Measurements from ENCODE around the gene PSMD6. TPM values are rescaled to one million over a fixed set of nuclear protein-coding genes. Genes with fewer than 3 reads are reported as not detected.

Gene PSMD6
- total RNA-seq (96.5 TPM), polyA plus RNA-seq (78.9 TPM)
- long read RNA-seq, donor 1, full-length matches to known transcripts, result 11 of 11 reads
- long read RNA-seq, donor 1, partial matches to known transcripts, result 0 of 11 reads
- long read RNA-seq, donor 1, other reads (novel, unspliced or antisense), result 0 of 11 reads
- long read RNA-seq, donor 2, full-length matches to known transcripts, result 73 of 82 reads
- long read RNA-seq, donor 2, partial matches to known transcripts, result 9 of 82 reads
- long read RNA-seq, donor 2, other reads (novel, unspliced or antisense), result 0 of 82 reads
- long read RNA-seq, donor 3, full-length matches to known transcripts, result 102 of 114 reads
- long read RNA-seq, donor 3, partial matches to known transcripts, result 6 of 114 reads
- long read RNA-seq, donor 3, other reads (novel, unspliced or antisense), result 6 of 114 reads
- long read RNA-seq, donor 4, full-length matches to known transcripts, result 37 of 37 reads
- long read RNA-seq, donor 4, partial matches to known transcripts, result 0 of 37 reads
- long read RNA-seq, donor 4, other reads (novel, unspliced or antisense), result 0 of 37 reads
- long read RNA-seq, donor 5, full-length matches to known transcripts, result 122 of 127 reads
- long read RNA-seq, donor 5, partial matches to known transcripts, result 5 of 127 reads
- long read RNA-seq, donor 5, other reads (novel, unspliced or antisense), result 0 of 127 reads
- long read RNA-seq, donor 6, full-length matches to known transcripts, result 46 of 46 reads
- long read RNA-seq, donor 6, partial matches to known transcripts, result 0 of 46 reads
- long read RNA-seq, donor 6, other reads (novel, unspliced or antisense), result 0 of 46 reads
- long read RNA-seq, donor 7, full-length matches to known transcripts, result 61 of 76 reads
- long read RNA-seq, donor 7, partial matches to known transcripts, result 15 of 76 reads
- long read RNA-seq, donor 7, other reads (novel, unspliced or antisense), result 0 of 76 reads
- long read RNA-seq, donor 8, full-length matches to known transcripts, result 25 of 25 reads
- long read RNA-seq, donor 8, partial matches to known transcripts, result 0 of 25 reads
- long read RNA-seq, donor 8, other reads (novel, unspliced or antisense), result 0 of 25 reads
- long read RNA-seq, donor 9, full-length matches to known transcripts, result 56 of 61 reads
- long read RNA-seq, donor 9, partial matches to known transcripts, result 5 of 61 reads
- long read RNA-seq, donor 9, other reads (novel, unspliced or antisense), result 0 of 61 reads
- long read RNA-seq, donor 10, full-length matches to known transcripts, result 35 of 42 reads
- long read RNA-seq, donor 10, partial matches to known transcripts, result 7 of 42 reads
- long read RNA-seq, donor 10, other reads (novel, unspliced or antisense), result 0 of 42 reads

- WGBS, result 3% methylated on average over 59 of the region's 59 CpGs
- H3K9me3 ChIP-seq (ENCODE audit: control insufficient read depth in 2 of 2, insufficient read depth in 1 of 2, low read length in 1 of 2), result peaks cover 0 to 2% of the 10 kb centered on the region in 2 donors
- peaks cover under 1 to 18% of the 10 kb centered on the region in 2 donors for H3K36me3 ChIP-seq (ENCODE audit: control insufficient read depth in 2 of 2, insufficient read depth in 2 of 2, low read length in 1 of 2)
- H3K27me3 ChIP-seq (ENCODE audit: control insufficient read depth in 2 of 2, insufficient read depth in 1 of 2, low read length in 1 of 2), result peaks cover 0 to 8% of the 10 kb centered on the region in 2 donors
- peak; percentile 66 to 92 (median 80) for DNase-seq (ENCODE audit: low read depth in 6 of 9, low spot score in 9 of 9)
- H3K4me3 ChIP-seq (ENCODE audit: low read length in 2 of 2), result peak within 1 kb of the TSS; percentile 82 to 95
- H3K27ac ChIP-seq (ENCODE audit: low read depth in 1 of 2, low read length in 1 of 2), result peak within 1 kb of the TSS; percentile 90 to 91
- H3K4me1 ChIP-seq (ENCODE audit: control insufficient read depth in 2 of 2, insufficient read depth in 2 of 2, low read length in 2 of 2), result peaks cover 7 to 9% of the 10 kb centered on the region in 2 donors
These were observed at the start of gene PSMD6 for GRCh38 chr3:64023187-64023860. Gene PSMD6, minus strand, starts transcription at chr3:64023494. Its CDS starts 75 bp downstream, at chr3:64023419.

GRCh38 chr3:64072126-64072525 is 48.8 kb upstream of the PSMD6 start:
- no peak overlapping the region for H3K27ac ChIP-seq (ENCODE audit: low read depth in 1 of 2, low read length in 1 of 2)
- H3K4me3 ChIP-seq (ENCODE audit: low read length in 2 of 2), result no peak overlapping the region
- no peaks in the 10 kb centered on the region for H3K4me1 ChIP-seq (ENCODE audit: control insufficient read depth in 2 of 2, insufficient read depth in 2 of 2, low read length in 2 of 2)
- no peaks in the 10 kb centered on the region for H3K27me3 ChIP-seq (ENCODE audit: control insufficient read depth in 2 of 2, insufficient read depth in 1 of 2, low read length in 1 of 2)
- no peak for DNase-seq (ENCODE audit: low read depth in 6 of 9, low spot score in 9 of 9)
- H3K36me3 ChIP-seq (ENCODE audit: control insufficient read depth in 2 of 2, insufficient read depth in 2 of 2, low read length in 1 of 2), result no peaks in the 10 kb centered on the region
- WGBS, result 98% methylated on average over 2 of the region's 2 CpGs
- no peaks in the 10 kb centered on the region for H3K9me3 ChIP-seq (ENCODE audit: control insufficient read depth in 2 of 2, insufficient read depth in 1 of 2, low read length in 1 of 2)

GRCh38 chr3:64070704-64071103 is 47.4 kb upstream of the PSMD6 start:
- no peaks in the 10 kb centered on the region for H3K9me3 ChIP-seq (ENCODE audit: control insufficient read depth in 2 of 2, insufficient read depth in 1 of 2, low read length in 1 of 2)
- H3K4me1 ChIP-seq (ENCODE audit: control insufficient read depth in 2 of 2, insufficient read depth in 2 of 2, low read length in 2 of 2), result no peaks in the 10 kb centered on the region
- no peaks in the 10 kb centered on the region for H3K36me3 ChIP-seq (ENCODE audit: control insufficient read depth in 2 of 2, insufficient read depth in 2 of 2, low read length in 1 of 2)
- no peak for DNase-seq (ENCODE audit: low read depth in 6 of 9, low spot score in 9 of 9)
- no peak overlapping the region for H3K27ac ChIP-seq (ENCODE audit: low read depth in 1 of 2, low read length in 1 of 2)
- H3K27me3 ChIP-seq (ENCODE audit: control insufficient read depth in 2 of 2, insufficient read depth in 1 of 2, low read length in 1 of 2), result no peaks in the 10 kb centered on the region
- H3K4me3 ChIP-seq (ENCODE audit: low read length in 2 of 2), result no peak overlapping the region

GRCh38 chr3:64067506-64068346 is 44.4 kb upstream of the PSMD6 start:
- WGBS, result 88% methylated on average over 10 of the region's 10 CpGs
- no peak for DNase-seq (ENCODE audit: low read depth in 6 of 9, low spot score in 9 of 9)

GRCh38 chr3:64064804-64065203 is 41.5 kb upstream of the PSMD6 start:
- 97% methylated on average over 2 of the region's 2 CpGs for WGBS
- Histone ChIP-seq H3K27me3 (ENCODE audit: control insufficient read depth in 2 of 2, insufficient read depth in 1 of 2, low read length in 1 of 2) (no peaks in the 10 kb centered on the region), H3K4me3 (ENCODE audit: low read length in 2 of 2) (no peak overlapping the region)

More at GRCh38 chr3:64067506-64068346, 44.4 kb upstream of the PSMD6 start:
- Histone ChIP-seq H3K36me3 (ENCODE audit: control insufficient read depth in 2 of 2, insufficient read depth in 2 of 2, low read length in 1 of 2) (no peaks in the 10 kb centered on the region), H3K4me1 (ENCODE audit: control insufficient read depth in 2 of 2, insufficient read depth in 2 of 2, low read length in 2 of 2) (no peaks in the 10 kb centered on the region), H3K4me3 (ENCODE audit: low read length in 2 of 2) (no peak overlapping the region), H3K27me3 (ENCODE audit: control insufficient read depth in 2 of 2, insufficient read depth in 1 of 2, low read length in 1 of 2) (no peaks in the 10 kb centered on the region), H3K27ac (ENCODE audit: low read depth in 1 of 2, low read length in 1 of 2) (no peak overlapping the region), H3K9me3 (ENCODE audit: control insufficient read depth in 2 of 2, insufficient read depth in 1 of 2, low read length in 1 of 2) (no peaks in the 10 kb centered on the region)

GRCh38 chr3:64063983-64064438 is 40.7 kb upstream of the PSMD6 start:
- 86% methylated on average over 2 of the region's 2 CpGs for WGBS
- no peaks in the 10 kb centered on the region for H3K9me3 ChIP-seq (ENCODE audit: control insufficient read depth in 2 of 2, insufficient read depth in 1 of 2, low read length in 1 of 2)
- no peaks in the 10 kb centered on the region for H3K4me1 ChIP-seq (ENCODE audit: control insufficient read depth in 2 of 2, insufficient read depth in 2 of 2, low read length in 2 of 2)
- H3K36me3 ChIP-seq (ENCODE audit: control insufficient read depth in 2 of 2, insufficient read depth in 2 of 2, low read length in 1 of 2), result no peaks in the 10 kb centered on the region
- no peak for DNase-seq (ENCODE audit: low read depth in 6 of 9, low spot score in 9 of 9)
- no peak overlapping the region for H3K27ac ChIP-seq (ENCODE audit: low read depth in 1 of 2, low read length in 1 of 2)
- H3K27me3 ChIP-seq (ENCODE audit: control insufficient read depth in 2 of 2, insufficient read depth in 1 of 2, low read length in 1 of 2), result no peaks in the 10 kb centered on the region
- no peak overlapping the region for H3K4me3 ChIP-seq (ENCODE audit: low read length in 2 of 2)

More at GRCh38 chr3:64064804-64065203, 41.5 kb upstream of the PSMD6 start:
- no peaks in the 10 kb centered on the region for H3K4me1 ChIP-seq (ENCODE audit: control insufficient read depth in 2 of 2, insufficient read depth in 2 of 2, low read length in 2 of 2)
- no peaks in the 10 kb centered on the region for H3K9me3 ChIP-seq (ENCODE audit: control insufficient read depth in 2 of 2, insufficient read depth in 1 of 2, low read length in 1 of 2)
- no peak overlapping the region for H3K27ac ChIP-seq (ENCODE audit: low read depth in 1 of 2, low read length in 1 of 2)
- DNase-seq (ENCODE audit: low read depth in 6 of 9, low spot score in 9 of 9), result no peak
- H3K36me3 ChIP-seq (ENCODE audit: control insufficient read depth in 2 of 2, insufficient read depth in 2 of 2, low read length in 1 of 2), result no peaks in the 10 kb centered on the region

GRCh38 chr3:64063207-64063982 is 40.1 kb upstream of the PSMD6 start:
- no peaks in the 10 kb centered on the region for H3K36me3 ChIP-seq (ENCODE audit: control insufficient read depth in 2 of 2, insufficient read depth in 2 of 2, low read length in 1 of 2)
- H3K27ac ChIP-seq (ENCODE audit: low read depth in 1 of 2, low read length in 1 of 2), result no peak overlapping the region
- H3K4me1 ChIP-seq (ENCODE audit: control insufficient read depth in 2 of 2, insufficient read depth in 2 of 2, low read length in 2 of 2), result no peaks in the 10 kb centered on the region
- H3K9me3 ChIP-seq (ENCODE audit: control insufficient read depth in 2 of 2, insufficient read depth in 1 of 2, low read length in 1 of 2), result no peaks in the 10 kb centered on the region
- H3K27me3 ChIP-seq (ENCODE audit: control insufficient read depth in 2 of 2, insufficient read depth in 1 of 2, low read length in 1 of 2), result no peaks in the 10 kb centered on the region
- no peak for DNase-seq (ENCODE audit: low read depth in 6 of 9, low spot score in 9 of 9)
- WGBS, result 89% methylated on average over 5 of the region's 5 CpGs
- H3K4me3 ChIP-seq (ENCODE audit: low read length in 2 of 2), result no peak overlapping the region

Measured in thymus (tissue), 14 donors.